ENCODE results near the gene EMX2.

GRCh38 chr10:117541405-117541908 is 1.1 kb upstream of the EMX2 start:
- TF ChIP-seq CTCF (IDR thresholded peaks at IDR 0.05): no peak
- TF ChIP-seq POLR2A (IDR thresholded peaks at IDR 0.05): no peak

All from prostate gland (tissue), 2 donors.